Neuron (in vitro differentiated cells): ENCODE results near the gene ARL3.
A peak's percentile ranks its signal among the peaks of the same experiment; 100 is the strongest.

Source experiments
- H2AFZ ChIP-seq: one replicate; pipeline ENCODE4 v1.6.1; 2013; ENCODE audit warnings: low read depth, mild to moderate bottlenecking, inconsistent platforms, low read length, moderate library complexity
- H3K27me3 ChIP-seq: one replicate; pipeline ENCODE4 v1.6.1; 2013; ENCODE audit warnings: low read length; ENCODE audit not compliant: insufficient read depth
- H3K36me3 ChIP-seq: one replicate; pipeline ENCODE4 v1.6.1; 2013; ENCODE audit warnings: low read length; ENCODE audit not compliant: insufficient read depth
- H3K4me1 ChIP-seq: one replicate; pipeline ENCODE4 v1.6.1; 2013; ENCODE audit warnings: low read length; ENCODE audit not compliant: insufficient read depth
- H3K4me3 ChIP-seq: 2 replicates; pipeline ENCODE4 v1.5.1; 2013; ENCODE audit warnings: mild to moderate bottlenecking, low read length, moderate library complexity
- H3K9me3 ChIP-seq: one replicate; pipeline ENCODE4 v1.6.1; 2013; ENCODE audit warnings: low read length

ARL3 gene

DNA sequence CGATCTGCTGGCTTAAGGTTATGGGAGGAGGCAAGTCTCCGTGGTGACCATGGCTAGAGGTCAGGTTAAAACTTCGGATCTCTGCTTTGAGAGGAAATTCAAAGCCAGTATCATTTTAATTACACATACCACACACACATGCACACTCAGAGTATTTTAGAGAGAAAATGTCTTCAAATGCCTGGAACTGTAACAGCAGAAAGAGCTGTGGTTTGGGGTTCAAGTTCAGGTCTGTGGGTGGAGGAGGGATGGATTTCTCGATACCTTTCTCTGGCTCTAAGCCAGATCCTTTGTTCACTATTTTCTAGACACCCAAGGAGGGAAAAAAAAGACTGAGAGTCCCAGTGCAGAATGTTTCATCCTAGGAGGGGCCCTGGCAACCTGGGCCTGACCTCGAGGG, 32.5 kb downstream of the ARL3 start:
- Histone ChIP-seq H3K27me3 (no peaks in the 10 kb centered on the region), H3K4me3 (no peak overlapping the region), H2AFZ (no peak overlapping the region), H3K9me3 (peaks cover 5% of the 10 kb centered on the region), H3K36me3 (peaks cover 30% of the 10 kb centered on the region), H3K4me1 (peaks cover 34% of the 10 kb centered on the region)

GRCh38 chr10:102679596-102679995, 34.6 kb downstream of the ARL3 start:
- no peak overlapping the region for H3K4me3 ChIP-seq
- peaks cover 54% of the 10 kb centered on the region for H3K4me1 ChIP-seq
- H3K36me3 ChIP-seq = peaks cover 22% of the 10 kb centered on the region
- no peaks in the 10 kb centered on the region for H3K27me3 ChIP-seq
- H2AFZ ChIP-seq = no peak overlapping the region
- H3K9me3 ChIP-seq = peaks cover 5% of the 10 kb centered on the region

- Histone ChIP-seq H3K4me1 (peaks cover 58% of the 10 kb centered on the region), H3K4me3 (peak overlapping the region; percentile 1)
These were observed 35.3 kb downstream of the ARL3 start for GRCh38 chr10:102678842-102679289.

DNA sequence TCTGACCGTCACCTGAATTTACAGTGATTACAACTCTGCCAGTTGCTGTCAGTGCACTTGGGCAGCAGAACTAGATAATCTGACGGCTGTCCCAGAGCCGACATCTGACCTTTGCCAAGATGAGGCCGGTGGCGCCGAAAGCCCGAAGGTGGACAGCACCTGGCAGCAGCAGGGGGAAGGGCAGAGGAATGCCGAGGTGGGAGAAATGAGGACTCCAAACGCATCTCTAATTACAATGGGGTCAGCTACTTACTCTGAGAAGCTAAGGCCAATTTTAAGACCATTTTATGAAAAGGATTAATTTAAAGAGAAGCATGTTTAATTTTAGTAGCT, 36.2 kb downstream of the ARL3 start:
- Histone ChIP-seq H2AFZ (no peak overlapping the region), H3K4me1 (peaks cover 67% of the 10 kb centered on the region), H3K9me3 (peaks cover 5% of the 10 kb centered on the region), H3K36me3 (peaks cover 18% of the 10 kb centered on the region), H3K4me3 (no peak overlapping the region), H3K27me3 (no peaks in the 10 kb centered on the region)

More at GRCh38 chr10:102678842-102679289, 35.3 kb downstream of the ARL3 start:
- Histone ChIP-seq H2AFZ (no peak overlapping the region), H3K9me3 (peaks cover 5% of the 10 kb centered on the region), H3K27me3 (no peaks in the 10 kb centered on the region), H3K36me3 (peaks cover 21% of the 10 kb centered on the region)

DNA sequence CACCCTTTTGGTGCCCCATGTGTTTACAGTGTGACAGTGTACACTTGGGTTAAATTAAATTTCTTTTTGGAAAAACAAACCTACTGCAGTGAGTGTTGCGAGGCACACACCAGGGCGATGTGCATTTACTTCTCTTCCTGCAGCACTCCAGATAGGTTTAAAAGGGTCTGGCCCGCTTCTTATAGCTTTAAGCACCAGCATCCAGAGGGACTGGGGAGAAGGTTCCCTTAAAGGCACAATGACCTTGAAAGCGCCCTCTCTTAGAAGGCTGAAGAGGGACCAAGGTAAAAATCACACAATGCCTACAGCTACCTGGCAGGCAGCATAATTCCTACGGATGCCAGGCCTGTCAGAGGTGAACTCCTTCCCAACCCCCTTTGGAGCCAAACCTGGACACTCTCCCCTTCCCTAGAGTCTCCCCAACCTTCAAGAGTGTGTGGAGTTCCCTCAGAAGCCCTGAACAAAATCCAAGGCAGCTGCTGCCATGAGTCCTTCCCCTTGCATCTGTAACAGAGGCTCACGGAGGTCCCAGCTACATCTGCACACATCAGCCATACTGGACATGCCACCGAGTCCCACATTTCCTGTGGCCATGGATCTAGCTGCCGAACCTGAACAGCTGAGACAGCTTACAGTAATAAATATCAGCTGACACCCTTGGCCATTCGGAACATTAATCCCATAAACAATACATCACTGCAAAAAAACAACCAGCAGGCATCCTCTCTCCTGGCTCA, 36.7 kb downstream of the ARL3 start:
- Histone ChIP-seq H2AFZ (no peak overlapping the region), H3K4me1 (peaks cover 71% of the 10 kb centered on the region), H3K27me3 (no peaks in the 10 kb centered on the region), H3K9me3 (peaks cover 5% of the 10 kb centered on the region), H3K36me3 (peaks cover 14% of the 10 kb centered on the region), H3K4me3 (no peak overlapping the region)

DNA sequence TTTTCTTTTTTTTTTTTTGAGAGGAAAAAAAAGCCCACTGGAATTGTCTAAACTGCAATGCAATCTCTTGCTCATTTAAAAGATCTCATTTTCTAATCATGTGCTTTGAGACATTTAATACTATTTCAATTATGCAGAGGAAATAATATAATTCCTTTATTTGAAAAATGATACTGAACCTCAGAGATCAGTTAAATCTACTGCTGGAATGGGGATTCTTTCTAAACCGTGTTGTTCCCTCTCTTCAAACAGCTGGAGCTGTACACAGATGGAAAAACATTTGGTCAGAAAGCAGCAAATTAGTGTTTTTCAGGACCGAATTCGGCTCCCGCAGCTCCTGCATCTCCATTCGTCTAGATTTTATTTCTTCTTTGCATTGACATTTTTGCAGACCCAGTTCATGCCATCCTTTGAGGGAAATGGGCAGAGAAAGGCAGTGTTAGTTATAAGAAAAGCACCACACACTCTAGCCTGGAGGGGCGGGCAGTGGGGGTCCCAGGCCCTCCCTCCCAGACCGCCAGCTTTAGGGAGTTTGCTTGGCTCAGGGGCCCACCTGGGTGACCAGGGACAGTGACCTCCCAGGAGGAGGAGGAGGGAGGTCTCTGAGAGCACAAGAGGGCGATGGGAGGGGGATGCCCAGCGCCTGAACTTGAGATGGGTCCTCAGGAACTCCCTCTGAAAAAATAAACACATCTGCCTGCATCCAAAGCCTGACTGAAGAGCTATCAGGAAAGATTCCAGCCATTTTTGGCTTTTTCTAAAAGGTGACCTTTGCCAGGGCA, 37.5 kb downstream of the ARL3 start:
- Histone ChIP-seq H3K27me3 (no peaks in the 10 kb centered on the region), H3K4me1 (peaks cover 73% of the 10 kb centered on the region), H2AFZ (no peak overlapping the region), H3K4me3 (peak overlapping the region; percentile 31), H3K36me3 (peaks cover 7% of the 10 kb centered on the region), H3K9me3 (peaks cover 4% of the 10 kb centered on the region)

DNA sequence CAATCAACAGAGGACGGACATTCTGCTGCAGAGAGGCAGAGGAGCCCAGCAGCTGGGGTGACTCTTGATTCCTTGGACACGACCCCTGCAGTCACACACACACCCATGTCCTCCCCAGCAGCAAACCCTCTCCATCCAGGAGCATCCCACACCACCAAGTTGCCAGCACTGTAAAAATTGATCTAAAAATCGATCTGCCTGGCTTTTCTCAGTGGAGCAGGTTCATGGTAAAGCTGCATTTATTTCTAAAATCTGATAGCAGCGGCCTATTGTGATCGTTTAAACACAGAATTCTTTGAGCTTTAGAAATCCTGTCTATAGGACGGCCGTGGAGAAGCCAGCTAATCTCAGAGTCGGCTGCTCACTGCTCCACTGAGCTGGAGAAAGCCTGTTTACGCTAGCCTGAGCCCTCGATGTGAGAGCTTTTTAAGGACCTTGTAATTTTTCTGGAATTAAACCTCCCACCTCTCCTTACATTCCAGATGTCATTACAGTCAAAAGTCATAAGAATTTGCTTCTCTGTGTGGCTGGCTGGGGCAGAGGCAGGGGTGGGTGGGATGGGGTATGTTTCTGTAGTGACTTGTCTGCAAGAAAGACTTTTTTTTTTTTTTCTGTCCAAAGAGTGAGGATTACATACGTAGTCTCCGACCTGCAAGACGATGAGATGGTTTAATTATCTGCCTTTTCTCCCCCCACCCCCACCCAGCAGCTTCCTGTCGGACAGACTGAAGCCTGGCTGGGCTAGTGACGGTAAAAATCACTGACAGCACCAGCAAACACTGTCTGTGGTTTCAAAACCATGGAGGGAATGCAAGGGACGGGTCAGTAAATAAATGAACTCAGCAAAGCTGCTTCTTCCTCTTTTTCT, 38.3 kb downstream of the ARL3 start:
- Histone ChIP-seq H3K4me3 (peak overlapping the region; percentile 31), H3K36me3 (peaks cover 2% of the 10 kb centered on the region), H3K27me3 (no peaks in the 10 kb centered on the region), H2AFZ (no peak overlapping the region), H3K4me1 (peaks cover 74% of the 10 kb centered on the region), H3K9me3 (no peaks in the 10 kb centered on the region)

DNA sequence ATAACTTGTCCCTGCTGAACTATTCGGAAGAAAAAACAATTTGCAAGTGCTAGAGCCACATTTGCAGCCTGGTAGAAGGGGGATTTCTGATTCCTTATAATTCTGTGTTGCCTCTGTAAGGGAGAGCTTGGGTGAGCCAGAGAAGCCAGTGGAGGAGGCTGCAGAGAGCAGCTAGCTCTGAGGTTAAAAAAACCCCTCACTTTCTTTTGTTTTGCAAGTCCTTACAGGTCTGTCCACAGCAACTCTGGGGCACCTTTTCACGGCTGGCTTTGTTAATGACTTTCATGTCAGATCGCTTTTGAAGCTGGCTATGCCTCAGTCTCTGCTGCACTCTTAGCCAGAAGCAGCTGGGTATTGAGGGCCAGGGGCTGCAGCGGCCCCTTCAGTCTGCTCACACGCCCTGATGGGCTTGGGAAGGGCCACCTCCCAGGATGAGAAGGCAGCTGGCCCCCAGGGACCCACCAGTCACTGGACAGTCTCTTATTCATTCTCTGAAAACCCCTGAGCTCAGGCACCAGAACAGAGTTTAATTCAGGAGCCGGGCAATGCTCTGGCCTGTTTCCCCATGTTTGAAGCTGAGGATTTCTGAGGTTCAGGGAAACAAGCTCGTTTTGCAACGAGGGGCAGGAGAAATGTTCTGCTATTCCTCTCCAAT, 39.1 kb downstream of the ARL3 start:
- H3K4me1 ChIP-seq = peaks cover 81% of the 10 kb centered on the region
- H3K27me3 ChIP-seq = no peaks in the 10 kb centered on the region
- H3K9me3 ChIP-seq = no peaks in the 10 kb centered on the region
- H2AFZ ChIP-seq = no peak overlapping the region
- H3K4me3 ChIP-seq = peak overlapping the region; percentile 31
- H3K36me3 ChIP-seq = no peaks in the 10 kb centered on the region

- Histone ChIP-seq H3K27me3 (no peaks in the 10 kb centered on the region), H3K36me3 (no peaks in the 10 kb centered on the region), H3K9me3 (no peaks in the 10 kb centered on the region), H2AFZ (no peak overlapping the region), H3K4me1 (peaks cover 84% of the 10 kb centered on the region), H3K4me3 (peak overlapping the region; percentile 35)
These were observed 39.6 kb downstream of the ARL3 start for GRCh38 chr10:102674566-102674965.

- H2AFZ ChIP-seq = peak overlapping the region; percentile 8
- H3K4me3 ChIP-seq = peak overlapping the region; percentile 35
- no peaks in the 10 kb centered on the region for H3K36me3 ChIP-seq
- no peaks in the 10 kb centered on the region for H3K9me3 ChIP-seq
- H3K27me3 ChIP-seq = no peaks in the 10 kb centered on the region
- H3K4me1 ChIP-seq = peaks cover 84% of the 10 kb centered on the region
These were observed 40.2 kb downstream of the ARL3 start for GRCh38 chr10:102673819-102674511.

DNA sequence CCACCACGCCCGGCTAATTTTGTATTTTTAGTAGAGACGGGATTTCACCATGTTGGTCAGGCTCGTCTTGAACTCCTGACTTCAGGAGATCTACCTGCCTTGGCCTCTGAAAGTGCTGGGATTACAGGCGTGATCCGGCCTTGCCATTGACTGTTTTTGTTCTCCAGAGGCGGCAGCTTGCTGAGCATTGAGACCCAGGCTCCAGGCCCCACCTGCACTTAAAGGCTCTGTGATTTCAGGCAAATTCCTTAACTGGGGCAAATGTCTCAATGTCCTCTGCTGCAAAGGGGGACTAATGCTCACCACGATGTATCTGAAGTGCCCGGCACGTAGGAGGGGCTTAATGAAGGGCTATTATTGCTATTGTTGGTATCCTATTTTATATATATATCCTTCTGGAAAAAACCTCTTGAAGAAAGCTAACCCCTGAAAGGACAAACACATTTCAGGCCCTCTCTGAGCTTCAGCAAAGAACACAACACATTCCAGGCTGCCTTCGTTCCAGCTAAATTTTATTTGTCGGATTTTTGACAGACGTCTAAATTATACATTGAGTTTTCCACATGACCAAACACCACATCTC, 40.9 kb downstream of the ARL3 start:
- peak overlapping the region; percentile 8 for H2AFZ ChIP-seq
- no peaks in the 10 kb centered on the region for H3K27me3 ChIP-seq
- H3K4me3 ChIP-seq = peak overlapping the region; percentile 35
- no peaks in the 10 kb centered on the region for H3K36me3 ChIP-seq
- peaks cover 83% of the 10 kb centered on the region for H3K4me1 ChIP-seq
- H3K9me3 ChIP-seq = no peaks in the 10 kb centered on the region
